Epithelial cell of alveolus of lung (primary cell): ENCODE results near the gene TRPM3. TPM values are rescaled to one million over a fixed set of nuclear protein-coding genes. Genes with fewer than 3 reads are reported as not detected.

Experiments used
- total RNA-seq: library from RNA; depleted of rRNA; stranded (reverse); fragments of >200 nt; gene quantifications from 2 replicates; pipeline ENCODE4 v1.2.1, GENCODE V29; 2015

TRPM3 gene
- total RNA-seq, result 0.13 and 0.32 TPM in 2 replicates

DNA sequence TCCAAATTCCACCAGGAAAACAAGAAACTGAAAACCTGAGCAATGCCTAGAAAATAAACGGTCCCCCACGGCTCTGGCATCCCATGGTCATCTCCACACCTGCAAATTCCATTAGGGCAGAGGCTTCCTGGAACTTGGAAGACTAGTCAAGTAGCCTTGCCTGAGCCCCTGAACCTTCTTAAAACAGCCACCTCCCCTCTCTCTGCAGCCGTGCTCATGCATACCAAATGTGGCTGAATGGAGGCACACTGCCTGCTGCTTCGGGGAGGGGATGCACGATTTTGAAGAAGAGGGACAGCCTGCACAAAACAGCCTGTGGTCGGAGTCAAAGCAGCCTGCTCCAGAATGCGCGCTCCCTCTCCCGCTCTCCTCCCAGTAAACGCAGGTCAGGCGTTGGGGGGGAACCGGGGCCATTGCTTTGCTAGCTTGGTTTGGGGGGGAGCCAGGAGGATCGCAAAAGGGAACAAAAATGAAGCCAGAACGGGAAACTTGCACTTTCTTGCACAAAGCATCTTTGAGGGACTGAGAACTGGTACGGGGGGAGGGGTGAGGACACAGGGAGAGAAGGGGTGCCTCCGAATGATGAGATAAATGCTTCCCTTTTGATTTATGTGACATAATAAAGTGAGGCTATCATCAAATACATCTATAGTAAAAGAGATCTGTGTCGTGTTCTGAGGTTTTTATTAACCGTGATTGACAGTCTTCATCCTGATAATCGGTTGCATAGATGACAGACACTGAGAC, at the start of gene TRPM3:
Gene TRPM3, minus strand, starts transcription at position 347 of the 747 bp plus-strand sequence. Its CDS starts 267 bp downstream, at position 80.

